Measurements from ENCODE around the gene BCAS3. TPM values are rescaled to one million over a fixed set of nuclear protein-coding genes. Genes with fewer than 3 reads are reported as not detected.

The BCAS3 gene
- total RNA-seq, 1 experiment from 2014 or later: 14.4 TPM

DNA sequence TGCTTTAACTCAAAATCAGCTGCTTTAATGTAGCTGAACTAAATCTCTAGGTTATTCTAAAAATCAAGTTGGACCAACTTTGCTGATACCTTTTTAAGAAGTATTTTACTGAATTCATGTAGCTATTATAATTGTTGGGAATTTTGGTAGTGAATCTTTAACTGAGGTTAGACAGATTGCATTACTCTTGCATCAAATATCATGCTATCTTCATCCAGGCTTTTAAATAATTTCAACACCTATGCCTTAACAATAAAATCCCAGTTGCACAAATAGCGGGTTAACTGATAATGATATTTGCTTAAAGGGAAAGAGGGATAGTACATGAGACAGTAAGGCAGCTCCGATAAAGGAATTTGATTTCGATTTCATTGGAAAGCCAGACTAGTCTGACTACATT is 480.7 kb downstream of the BCAS3 start:
- TF ChIP-seq, protein P1, sequence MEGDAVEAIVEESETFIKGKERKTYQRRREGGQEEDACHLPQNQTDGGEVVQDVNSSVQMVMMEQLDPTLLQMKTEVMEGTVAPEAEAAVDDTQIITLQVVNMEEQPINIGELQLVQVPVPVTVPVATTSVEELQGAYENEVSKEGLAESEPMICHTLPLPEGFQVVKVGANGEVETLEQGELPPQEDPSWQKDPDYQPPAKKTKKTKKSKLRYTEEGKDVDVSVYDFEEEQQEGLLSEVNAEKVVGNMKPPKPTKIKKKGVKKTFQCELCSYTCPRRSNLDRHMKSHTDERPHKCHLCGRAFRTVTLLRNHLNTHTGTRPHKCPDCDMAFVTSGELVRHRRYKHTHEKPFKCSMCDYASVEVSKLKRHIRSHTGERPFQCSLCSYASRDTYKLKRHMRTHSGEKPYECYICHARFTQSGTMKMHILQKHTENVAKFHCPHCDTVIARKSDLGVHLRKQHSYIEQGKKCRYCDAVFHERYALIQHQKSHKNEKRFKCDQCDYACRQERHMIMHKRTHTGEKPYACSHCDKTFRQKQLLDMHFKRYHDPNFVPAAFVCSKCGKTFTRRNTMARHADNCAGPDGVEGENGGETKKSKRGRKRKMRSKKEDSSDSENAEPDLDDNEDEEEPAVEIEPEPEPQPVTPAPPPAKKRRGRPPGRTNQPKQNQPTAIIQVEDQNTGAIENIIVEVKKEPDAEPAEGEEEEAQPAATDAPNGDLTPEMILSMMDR (conservative IDR thresholded peaks at IDR 0.05; ENCODE audit: low read depth, low read length): no peak
- no peak for TF ChIP-seq EZH2 (IDR thresholded peaks at IDR 0.05; ENCODE audit: borderline replicate concordance, low read depth, low read length, poor library complexity, severe bottlenecking)
- CTCF ChIA-PET: interaction anchor here (0.6 kb wide), 1 partner anchor 186 kb away, joined by 9 read pairs; no protein-coding TSS in a partner anchor
- H3K4me1 ChIP-seq (ENCODE audit: insufficient read depth, low read length, poor library complexity, severe bottlenecking): peaks cover 19% of the 10 kb centered on the region
- DNase-seq (ENCODE audit: low spot score): no peak
- no peaks in the 10 kb centered on the region for H3K9me3 ChIP-seq (ENCODE audit: low read depth, low read length, poor library complexity, severe bottlenecking)
- H3K4me3 ChIP-seq (ENCODE audit: low read depth, low read length, poor library complexity, severe bottlenecking): no peak overlapping the region
- H3K27me3 ChIP-seq (replicated peaks; ENCODE audit: insufficient read depth, low read depth, low read length, poor library complexity): no peaks in the 10 kb centered on the region
- H3K36me3 ChIP-seq (ENCODE audit: insufficient read depth, low read length, poor library complexity, severe bottlenecking): no peaks in the 10 kb centered on the region
- POLR2A ChIA-PET (ENCODE audit: low non-redundant PET): interaction anchor here (0.6 kb wide), 1 partner anchor 131 kb away, joined by 3 read pairs; no protein-coding TSS in a partner anchor
- no TSS peak for BruUV-seq (replicated peaks)
- H3K27ac ChIP-seq (ENCODE audit: low read depth, low read length, poor library complexity, severe bottlenecking): no peak overlapping the region
- intact Hi-C loops (cut with micrococcal nuclease; ENCODE audit: unreplicated experiment): no loop called here

DNA sequence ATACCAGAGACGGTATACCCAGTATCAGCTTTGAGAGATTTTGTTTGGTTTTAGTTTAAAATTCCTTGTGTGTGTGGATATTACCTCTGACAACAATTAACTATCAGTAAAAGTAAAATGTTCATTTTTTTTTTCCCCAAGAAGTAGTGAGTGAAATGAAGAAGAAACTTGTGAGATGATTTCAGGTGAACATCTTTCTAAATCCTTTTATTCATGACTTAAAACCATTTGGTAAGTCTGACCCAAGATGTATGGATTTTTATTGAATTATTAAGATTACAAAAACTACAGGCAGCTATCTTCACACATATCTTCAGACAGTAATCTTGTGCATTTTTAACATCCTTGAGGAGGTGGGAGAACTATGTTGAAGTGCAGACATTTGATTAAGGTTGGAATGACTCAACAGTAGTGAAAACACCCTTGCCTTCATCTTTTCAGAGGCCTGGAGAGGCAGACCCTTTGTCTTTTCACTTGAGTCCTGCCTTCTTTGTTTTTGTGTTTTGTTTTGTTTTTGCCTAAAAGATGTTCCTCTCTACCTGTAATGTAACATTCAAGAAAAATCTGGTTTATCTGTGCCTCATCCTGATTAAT is 481.7 kb downstream of the BCAS3 start:
- Histone ChIP-seq H3K9me3 (ENCODE audit: low read depth, low read length, poor library complexity, severe bottlenecking) (no peaks in the 10 kb centered on the region), H3K36me3 (ENCODE audit: insufficient read depth, low read length, poor library complexity, severe bottlenecking) (no peaks in the 10 kb centered on the region), H3K4me1 (ENCODE audit: insufficient read depth, low read length, poor library complexity, severe bottlenecking) (peaks cover 19% of the 10 kb centered on the region), H3K4me3 (ENCODE audit: low read depth, low read length, poor library complexity, severe bottlenecking) (no peak overlapping the region), H3K27me3 (replicated peaks; ENCODE audit: insufficient read depth, low read depth, low read length, poor library complexity) (no peaks in the 10 kb centered on the region), H3K27ac (ENCODE audit: low read depth, low read length, poor library complexity, severe bottlenecking) (no peak overlapping the region)
- BruUV-seq (replicated peaks): no TSS peak
- no peak for DNase-seq (ENCODE audit: low spot score)
- intact Hi-C loops (cut with micrococcal nuclease; ENCODE audit: unreplicated experiment): no loop called here
- TF ChIP-seq, protein P1 (conservative IDR thresholded peaks at IDR 0.05; ENCODE audit: low read depth, low read length): no peak
- TF ChIP-seq EZH2 (IDR thresholded peaks at IDR 0.05; ENCODE audit: borderline replicate concordance, low read depth, low read length, poor library complexity, severe bottlenecking): no peak
- CTCF ChIA-PET: no interaction called here
- POLR2A ChIA-PET (ENCODE audit: low non-redundant PET): no interaction called here

DNA sequence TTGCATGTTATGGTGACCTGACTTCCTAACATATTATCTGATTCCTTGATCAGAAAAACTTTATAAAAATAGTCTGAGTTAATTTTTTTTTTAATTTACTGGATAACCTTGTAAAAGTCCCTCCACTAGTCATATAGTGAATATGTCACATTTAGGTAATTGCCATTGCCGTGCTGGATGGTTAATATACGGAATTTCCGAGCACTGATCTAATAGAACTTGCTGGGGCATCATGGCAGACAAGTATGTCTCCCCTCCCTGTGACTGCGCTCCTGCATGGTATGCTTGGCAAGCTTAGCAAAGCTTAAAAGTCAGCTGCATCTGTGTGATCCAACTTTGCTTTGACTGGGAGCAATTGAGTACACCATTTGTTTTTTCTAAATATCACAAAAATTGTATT is 482.6 kb downstream of the BCAS3 start:
- no TSS peak for BruUV-seq (replicated peaks)
- TF ChIP-seq EZH2 (IDR thresholded peaks at IDR 0.05; ENCODE audit: borderline replicate concordance, low read depth, low read length, poor library complexity, severe bottlenecking): no peak
- TF ChIP-seq, protein P1 (conservative IDR thresholded peaks at IDR 0.05; ENCODE audit: low read depth, low read length): no peak
- intact Hi-C loops (cut with micrococcal nuclease; ENCODE audit: unreplicated experiment): no loop called here
- no peak for DNase-seq (ENCODE audit: low spot score)
- no peaks in the 10 kb centered on the region for H3K9me3 ChIP-seq (ENCODE audit: low read depth, low read length, poor library complexity, severe bottlenecking)
- no peak overlapping the region for H3K27ac ChIP-seq (ENCODE audit: low read depth, low read length, poor library complexity, severe bottlenecking)
- ChIA-PET CTCF (no interaction called here), POLR2A (ENCODE audit: low non-redundant PET) (no interaction called here)
- no peaks in the 10 kb centered on the region for H3K27me3 ChIP-seq (replicated peaks; ENCODE audit: insufficient read depth, low read depth, low read length, poor library complexity)
- H3K4me1 ChIP-seq (ENCODE audit: insufficient read depth, low read length, poor library complexity, severe bottlenecking): peaks cover 19% of the 10 kb centered on the region
- H3K36me3 ChIP-seq (ENCODE audit: insufficient read depth, low read length, poor library complexity, severe bottlenecking): no peaks in the 10 kb centered on the region
- no peak overlapping the region for H3K4me3 ChIP-seq (ENCODE audit: low read depth, low read length, poor library complexity, severe bottlenecking)

All from A673 (cell line).